ENCODE measurements around the gene CEP112. TPM values are rescaled to one million over a fixed set of nuclear protein-coding genes. Genes with fewer than 3 reads are reported as not detected.

CEP112 gene
- total and polyA plus RNA-seq, 2 donors = 4.6 to 8.5 TPM

DNA sequence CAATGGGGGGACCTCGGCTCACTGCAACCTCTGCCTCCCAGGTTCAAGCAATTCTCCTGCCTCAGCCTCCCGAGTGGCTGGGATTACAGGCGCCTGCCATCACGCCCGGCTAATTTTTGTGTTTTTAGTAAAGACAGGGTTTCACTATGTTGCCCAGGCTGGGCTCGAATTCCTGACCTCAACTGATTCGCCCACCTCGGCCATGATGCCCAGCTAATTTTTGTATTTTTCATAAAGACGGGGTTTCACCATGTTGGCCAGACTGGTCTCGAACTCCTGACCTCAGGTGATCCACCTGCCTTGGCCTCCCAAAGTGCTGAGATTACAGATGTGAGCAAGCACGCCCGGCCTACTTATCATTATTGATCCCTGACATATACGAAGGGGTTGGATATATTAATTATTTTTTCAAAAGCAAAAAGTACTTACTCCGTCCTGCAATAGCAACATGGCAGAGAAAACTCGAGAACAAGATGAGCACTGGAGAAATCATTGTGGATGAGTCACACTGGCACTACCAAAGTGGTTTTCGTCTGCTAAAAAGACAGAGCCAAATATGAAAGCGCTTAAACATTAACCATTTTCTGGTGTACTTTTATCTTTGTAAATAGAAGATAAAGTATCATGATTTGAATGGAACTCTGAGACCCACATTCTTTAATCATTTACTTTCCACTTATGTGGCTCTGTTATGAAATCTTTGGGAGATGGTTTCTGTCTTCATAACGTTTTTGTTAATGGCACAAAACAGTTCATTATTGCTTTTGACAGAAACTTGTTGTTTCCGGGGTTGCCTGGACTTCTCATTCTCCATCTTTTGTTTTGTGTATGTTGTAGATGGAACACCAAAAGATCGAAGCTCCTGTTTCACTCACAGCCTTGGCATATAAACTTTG is 37.2 kb upstream of the CEP112 start, which contains the start of gene APOH:
TSS of gene APOH (minus strand) at position 529 of the 896 bp plus-strand sequence. CDS start at position 493, 36 bp downstream.
- no peak for DNase-seq (ENCODE audit: low read depth in 6 of 9, low spot score in 9 of 9)
- Histone ChIP-seq H3K9me3 (ENCODE audit: control insufficient read depth in 2 of 2, insufficient read depth in 1 of 2, low read length in 1 of 2) (no peaks in the 10 kb centered on the region), H3K27ac (ENCODE audit: low read depth in 1 of 2, low read length in 1 of 2) (no peak within 1 kb of the TSS), H3K27me3 (ENCODE audit: control insufficient read depth in 2 of 2, insufficient read depth in 1 of 2, low read length in 1 of 2) (peaks cover 0 to 3% of the 10 kb centered on the region in 2 donors), H3K36me3 (ENCODE audit: control insufficient read depth in 2 of 2, insufficient read depth in 2 of 2, low read length in 1 of 2) (no peaks in the 10 kb centered on the region), H3K4me3 (ENCODE audit: low read length in 2 of 2) (no peak within 1 kb of the TSS), H3K4me1 (ENCODE audit: control insufficient read depth in 2 of 2, insufficient read depth in 2 of 2, low read length in 2 of 2) (no peaks in the 10 kb centered on the region)
- WGBS = 96% methylated on average over 20 of the region's 20 CpGs

DNA sequence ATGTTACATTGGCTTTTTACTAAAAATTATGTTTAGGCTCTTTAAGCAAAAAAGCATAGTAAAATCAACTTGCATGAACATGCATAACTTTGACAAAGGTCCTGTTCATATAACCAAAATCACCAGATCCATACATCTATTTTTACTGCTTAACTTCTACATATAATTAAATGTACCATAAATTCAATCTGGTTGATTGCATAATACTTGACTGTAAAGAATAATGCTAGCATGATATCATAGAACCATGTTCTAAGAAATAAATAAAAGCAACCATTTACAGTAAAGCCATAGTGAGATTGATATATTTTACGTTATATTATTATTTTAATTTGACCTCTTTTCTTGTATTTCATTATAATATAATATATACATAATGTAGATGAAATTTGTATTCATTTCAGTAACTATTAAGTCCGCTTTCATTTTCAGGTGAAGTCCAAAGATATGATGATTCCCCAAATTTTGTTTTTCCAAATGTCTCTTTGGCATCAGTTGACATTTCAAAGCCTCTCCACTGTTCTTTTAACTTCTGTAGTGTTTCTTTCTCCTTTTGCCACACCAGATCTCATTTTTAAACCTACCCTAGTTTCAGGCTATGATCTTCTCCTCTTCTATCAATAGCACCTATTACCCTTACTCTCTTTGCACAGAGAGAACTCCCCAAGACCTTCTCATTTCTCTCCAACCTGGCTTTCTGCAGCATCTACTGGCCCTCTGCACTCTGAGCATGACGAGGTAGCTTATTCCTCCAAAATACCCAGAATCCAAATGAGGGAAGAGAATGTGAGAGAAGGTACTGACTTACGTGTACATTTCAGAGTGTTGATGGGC is 35.5 kb upstream of the CEP112 start:
- H3K4me1 ChIP-seq (ENCODE audit: control insufficient read depth in 2 of 2, insufficient read depth in 2 of 2, low read length in 2 of 2) = no peaks in the 10 kb centered on the region
- H3K4me3 ChIP-seq (ENCODE audit: low read length in 2 of 2) = no peak overlapping the region
- H3K9me3 ChIP-seq (ENCODE audit: control insufficient read depth in 2 of 2, insufficient read depth in 1 of 2, low read length in 1 of 2) = no peaks in the 10 kb centered on the region
- no peak for DNase-seq (ENCODE audit: low read depth in 6 of 9, low spot score in 9 of 9)
- H3K27ac ChIP-seq (ENCODE audit: low read depth in 1 of 2, low read length in 1 of 2) = no peak overlapping the region
- H3K36me3 ChIP-seq (ENCODE audit: control insufficient read depth in 2 of 2, insufficient read depth in 2 of 2, low read length in 1 of 2) = no peaks in the 10 kb centered on the region
- WGBS = 95% methylated on average over 4 of the region's 4 CpGs
- H3K27me3 ChIP-seq (ENCODE audit: control insufficient read depth in 2 of 2, insufficient read depth in 1 of 2, low read length in 1 of 2) = peaks cover 0 to 3% of the 10 kb centered on the region in 2 donors

DNA sequence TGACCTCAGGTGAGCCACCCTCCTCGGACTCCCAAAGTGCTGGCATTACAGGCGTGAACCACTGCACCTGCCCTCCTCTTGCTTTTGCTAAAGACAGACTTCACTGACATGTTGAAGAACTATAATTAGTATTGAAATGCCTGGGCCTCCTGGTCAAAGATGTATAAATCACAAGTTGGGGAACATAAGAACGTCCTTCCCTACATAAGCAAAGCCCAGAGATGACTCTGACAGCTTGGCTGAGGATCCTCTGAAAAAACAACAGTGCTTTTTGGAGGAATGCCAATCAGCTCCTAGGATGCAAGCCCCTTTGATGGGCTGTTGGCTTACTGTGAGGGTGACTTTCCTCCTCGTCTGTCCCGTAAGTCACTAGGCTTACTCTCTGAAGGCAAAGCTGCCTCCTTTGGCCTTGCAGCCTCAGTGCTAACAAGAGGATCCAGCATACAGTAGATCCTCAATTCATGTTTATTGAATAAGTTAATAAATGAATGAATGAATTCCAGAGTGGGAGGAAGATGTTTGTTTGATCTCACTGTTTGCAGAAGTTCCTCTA is 30.9 kb upstream of the CEP112 start:
- no peak for DNase-seq (ENCODE audit: low read depth in 6 of 9, low spot score in 9 of 9)
- no peaks in the 10 kb centered on the region for H3K9me3 ChIP-seq (ENCODE audit: control insufficient read depth in 2 of 2, insufficient read depth in 1 of 2, low read length in 1 of 2)

DNA sequence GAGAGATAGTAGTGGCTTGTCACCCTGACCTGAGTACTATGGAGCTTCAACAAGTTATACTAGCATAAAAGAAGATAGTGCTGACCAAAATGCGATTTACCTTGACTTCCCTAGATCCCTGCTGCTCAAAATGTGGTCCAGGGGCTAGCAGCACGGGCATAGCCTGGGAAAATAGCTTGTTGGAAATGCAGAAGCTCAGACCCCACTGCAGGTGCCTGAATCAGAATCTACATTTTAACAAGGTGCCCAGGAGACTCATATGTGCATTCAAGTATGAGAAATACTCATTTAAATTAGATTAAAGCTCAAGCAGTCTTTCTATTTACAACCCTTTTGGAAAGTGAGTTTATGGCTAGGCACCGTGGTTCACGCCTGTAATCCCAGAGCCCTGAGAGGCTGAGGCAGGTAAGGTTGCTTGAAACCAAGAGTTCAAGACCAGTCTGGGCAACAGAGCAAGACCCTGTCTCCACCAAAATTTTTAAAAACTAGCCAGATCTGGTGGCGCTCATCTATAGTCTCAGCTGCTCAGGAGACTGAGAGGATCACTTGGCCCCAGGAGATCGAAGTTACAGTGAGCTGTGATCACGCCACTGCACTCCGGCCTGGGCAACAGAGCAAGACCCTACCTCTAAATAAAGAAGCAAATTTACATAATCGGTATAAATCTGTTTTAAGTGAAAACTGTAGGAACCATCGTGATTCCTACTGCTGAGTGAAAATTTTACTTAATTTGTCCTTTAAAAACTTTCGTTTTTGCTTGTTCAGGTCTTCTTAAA is 30.0 kb upstream of the CEP112 start:
- Histone ChIP-seq H3K27ac (ENCODE audit: low read depth in 1 of 2, low read length in 1 of 2) (no peak overlapping the region), H3K9me3 (ENCODE audit: control insufficient read depth in 2 of 2, insufficient read depth in 1 of 2, low read length in 1 of 2) (no peaks in the 10 kb centered on the region), H3K27me3 (ENCODE audit: control insufficient read depth in 2 of 2, insufficient read depth in 1 of 2, low read length in 1 of 2) (peaks cover 0 to 9% of the 10 kb centered on the region in 2 donors), H3K36me3 (ENCODE audit: control insufficient read depth in 2 of 2, insufficient read depth in 2 of 2, low read length in 1 of 2) (no peaks in the 10 kb centered on the region), H3K4me3 (ENCODE audit: low read length in 2 of 2) (no peak overlapping the region), H3K4me1 (ENCODE audit: control insufficient read depth in 2 of 2, insufficient read depth in 2 of 2, low read length in 2 of 2) (no peaks in the 10 kb centered on the region)
- no peak for DNase-seq (ENCODE audit: low read depth in 6 of 9, low spot score in 9 of 9)
- WGBS = 89% methylated on average over 11 of the region's 11 CpGs

More for the DNA sequence above, 30.9 kb upstream of the CEP112 start:
- Histone ChIP-seq H3K27me3 (ENCODE audit: control insufficient read depth in 2 of 2, insufficient read depth in 1 of 2, low read length in 1 of 2) (peaks cover 0 to 6% of the 10 kb centered on the region in 2 donors), H3K4me1 (ENCODE audit: control insufficient read depth in 2 of 2, insufficient read depth in 2 of 2, low read length in 2 of 2) (no peaks in the 10 kb centered on the region), H3K4me3 (ENCODE audit: low read length in 2 of 2) (no peak overlapping the region), H3K36me3 (ENCODE audit: control insufficient read depth in 2 of 2, insufficient read depth in 2 of 2, low read length in 1 of 2) (no peaks in the 10 kb centered on the region), H3K27ac (ENCODE audit: low read depth in 1 of 2, low read length in 1 of 2) (no peak overlapping the region)
- 93% methylated on average over 5 of the region's 5 CpGs for WGBS

DNA sequence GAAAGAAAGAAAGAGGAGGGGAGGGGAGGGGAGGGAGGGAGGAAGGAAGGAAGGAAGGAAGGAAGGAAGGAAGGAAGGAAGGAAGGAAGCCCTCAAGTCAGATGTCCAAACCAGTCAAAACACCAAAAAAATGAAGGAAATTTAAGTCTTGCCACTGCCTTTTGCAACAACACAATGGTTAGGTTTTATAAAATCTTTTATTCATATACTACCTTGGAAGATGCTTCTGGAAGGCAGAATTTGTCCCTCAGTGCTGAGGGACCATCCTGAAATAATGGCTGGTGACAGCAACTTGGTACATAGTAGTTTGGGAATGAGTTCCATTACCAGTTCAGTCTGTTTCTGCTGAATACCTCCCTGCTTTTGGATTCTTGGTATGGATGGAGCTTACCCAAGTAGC is 29.4 kb upstream of the CEP112 start:
- Histone ChIP-seq H3K36me3 (ENCODE audit: control insufficient read depth in 2 of 2, insufficient read depth in 2 of 2, low read length in 1 of 2) (no peaks in the 10 kb centered on the region), H3K4me1 (ENCODE audit: control insufficient read depth in 2 of 2, insufficient read depth in 2 of 2, low read length in 2 of 2) (no peaks in the 10 kb centered on the region), H3K9me3 (ENCODE audit: control insufficient read depth in 2 of 2, insufficient read depth in 1 of 2, low read length in 1 of 2) (no peaks in the 10 kb centered on the region), H3K27ac (ENCODE audit: low read depth in 1 of 2, low read length in 1 of 2) (no peak overlapping the region), H3K4me3 (ENCODE audit: low read length in 2 of 2) (no peak overlapping the region), H3K27me3 (ENCODE audit: control insufficient read depth in 2 of 2, insufficient read depth in 1 of 2, low read length in 1 of 2) (peaks cover 0 to 9% of the 10 kb centered on the region in 2 donors)
- DNase-seq (ENCODE audit: low read depth in 6 of 9, low spot score in 9 of 9) = no peak

DNA sequence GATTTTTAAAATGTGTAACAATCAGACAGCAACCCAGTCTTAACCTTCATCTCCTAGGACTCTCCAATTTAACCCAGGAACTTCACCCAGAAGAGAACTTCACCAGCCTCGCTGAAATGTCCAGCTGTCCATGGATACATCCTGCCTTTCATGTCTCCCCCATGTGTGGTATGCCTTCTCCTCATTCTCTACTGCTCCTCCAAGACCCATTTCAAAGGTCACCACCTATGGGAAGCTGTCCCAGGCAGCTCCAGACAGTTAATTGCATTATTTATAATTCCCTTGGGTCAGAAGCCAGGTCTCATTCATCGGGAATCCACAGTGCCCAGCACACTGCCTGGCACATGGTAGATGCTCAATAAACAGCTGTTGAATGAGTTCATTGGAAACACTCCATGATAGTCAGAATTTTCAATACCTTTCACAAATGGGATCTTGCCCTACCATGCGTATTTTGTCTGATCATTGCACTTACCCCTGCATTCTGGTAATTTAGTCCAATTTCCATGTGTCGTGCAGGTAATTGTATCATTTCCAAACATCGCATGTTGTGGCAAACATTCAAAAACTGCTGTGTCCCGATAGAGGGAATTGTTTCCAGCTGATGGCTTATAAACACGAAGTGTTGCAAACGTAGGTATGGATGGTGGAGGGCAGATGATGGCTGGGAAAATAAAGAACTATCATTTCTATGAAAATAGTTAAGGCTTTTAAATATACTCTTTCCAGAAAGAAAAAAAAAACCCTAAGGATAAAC is 28.3 kb upstream of the CEP112 start:
- H3K4me3 ChIP-seq (ENCODE audit: low read length in 2 of 2) = no peak overlapping the region
- WGBS = 92% methylated on average over 8 of the region's 8 CpGs

DNA sequence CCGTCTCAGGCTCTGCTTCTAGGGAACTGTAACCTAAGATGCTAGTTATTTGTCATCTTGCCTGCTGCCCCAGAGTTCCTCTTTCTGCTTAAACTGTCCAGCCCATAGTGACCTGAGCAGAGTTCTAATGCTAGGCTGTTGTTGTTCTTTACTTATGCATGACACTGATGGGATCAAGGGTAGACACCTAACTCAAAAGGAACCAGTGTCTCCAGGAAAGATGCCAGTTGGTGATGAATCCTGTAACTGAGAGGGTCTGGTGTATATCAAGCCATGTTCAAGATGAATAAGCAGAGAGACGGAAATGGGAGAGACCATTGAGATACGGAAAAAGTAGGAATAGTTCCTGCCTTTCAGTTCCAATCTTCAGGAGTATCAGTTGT is 23.6 kb upstream of the CEP112 start:
- no peak for DNase-seq (ENCODE audit: low read depth in 6 of 9, low spot score in 9 of 9)
- Histone ChIP-seq H3K4me3 (ENCODE audit: low read length in 2 of 2) (no peak overlapping the region), H3K27me3 (ENCODE audit: control insufficient read depth in 2 of 2, insufficient read depth in 1 of 2, low read length in 1 of 2) (peaks cover 0 to 3% of the 10 kb centered on the region in 2 donors), H3K27ac (ENCODE audit: low read depth in 1 of 2, low read length in 1 of 2) (no peak overlapping the region), H3K4me1 (ENCODE audit: control insufficient read depth in 2 of 2, insufficient read depth in 2 of 2, low read length in 2 of 2) (no peaks in the 10 kb centered on the region), H3K36me3 (ENCODE audit: control insufficient read depth in 2 of 2, insufficient read depth in 2 of 2, low read length in 1 of 2) (no peaks in the 10 kb centered on the region), H3K9me3 (ENCODE audit: control insufficient read depth in 2 of 2, insufficient read depth in 1 of 2, low read length in 1 of 2) (no peaks in the 10 kb centered on the region)
- 97% methylated on average over 3 of the region's 3 CpGs for WGBS

More for the DNA sequence above, 28.3 kb upstream of the CEP112 start:
- H3K9me3 ChIP-seq (ENCODE audit: control insufficient read depth in 2 of 2, insufficient read depth in 1 of 2, low read length in 1 of 2) = no peaks in the 10 kb centered on the region
- H3K4me1 ChIP-seq (ENCODE audit: control insufficient read depth in 2 of 2, insufficient read depth in 2 of 2, low read length in 2 of 2) = no peaks in the 10 kb centered on the region
- peaks cover 0 to 9% of the 10 kb centered on the region in 2 donors for H3K27me3 ChIP-seq (ENCODE audit: control insufficient read depth in 2 of 2, insufficient read depth in 1 of 2, low read length in 1 of 2)
- H3K27ac ChIP-seq (ENCODE audit: low read depth in 1 of 2, low read length in 1 of 2) = no peak overlapping the region
- H3K36me3 ChIP-seq (ENCODE audit: control insufficient read depth in 2 of 2, insufficient read depth in 2 of 2, low read length in 1 of 2) = no peaks in the 10 kb centered on the region
- no peak for DNase-seq (ENCODE audit: low read depth in 6 of 9, low spot score in 9 of 9)

DNA sequence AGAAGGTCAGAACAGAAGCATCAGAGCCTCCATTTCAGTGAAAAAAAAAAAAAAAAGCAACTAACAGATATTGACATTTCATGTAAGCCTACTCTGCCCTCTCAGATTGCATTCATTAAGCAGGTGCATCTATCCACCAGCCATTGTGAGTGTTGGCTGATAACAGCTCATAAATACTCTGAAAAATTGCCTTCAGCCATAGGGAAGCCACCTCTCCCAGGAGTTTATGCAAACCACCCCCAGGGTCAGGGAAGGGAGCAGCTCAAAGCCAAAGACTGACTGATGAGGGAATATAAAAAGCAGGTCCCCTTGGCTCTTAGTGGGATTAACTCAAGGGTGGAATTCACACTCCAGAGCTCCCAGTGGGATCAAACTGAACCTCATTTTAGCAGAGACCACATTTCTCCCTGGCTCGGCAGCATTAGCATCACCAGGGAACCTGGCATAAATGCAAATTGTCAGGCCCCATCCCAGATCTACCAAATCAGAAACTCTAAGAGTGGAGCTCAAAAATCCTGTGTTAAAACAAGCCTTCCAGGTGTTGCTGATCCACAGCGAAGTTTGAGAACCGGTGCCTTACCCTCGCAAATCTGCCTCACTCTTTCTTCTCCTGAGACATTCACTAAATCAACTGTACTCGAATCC is 23.1 kb upstream of the CEP112 start:
- Histone ChIP-seq H3K27me3 (ENCODE audit: control insufficient read depth in 2 of 2, insufficient read depth in 1 of 2, low read length in 1 of 2) (peaks cover 0 to 3% of the 10 kb centered on the region in 2 donors), H3K4me1 (ENCODE audit: control insufficient read depth in 2 of 2, insufficient read depth in 2 of 2, low read length in 2 of 2) (no peaks in the 10 kb centered on the region), H3K27ac (ENCODE audit: low read depth in 1 of 2, low read length in 1 of 2) (no peak overlapping the region), H3K9me3 (ENCODE audit: control insufficient read depth in 2 of 2, insufficient read depth in 1 of 2, low read length in 1 of 2) (no peaks in the 10 kb centered on the region), H3K36me3 (ENCODE audit: control insufficient read depth in 2 of 2, insufficient read depth in 2 of 2, low read length in 1 of 2) (no peaks in the 10 kb centered on the region), H3K4me3 (ENCODE audit: low read length in 2 of 2) (no peak overlapping the region)
- WGBS = 93% methylated on average over 5 of the region's 5 CpGs
- DNase-seq (ENCODE audit: low read depth in 6 of 9, low spot score in 9 of 9) = no peak

Data from thymus (tissue), 11 donors.